Pancreas (tissue), 10 donors: ENCODE data around the gene SLC9A8. TPM values are rescaled to one million over a fixed set of nuclear protein-coding genes. Genes with fewer than 3 reads are reported as not detected.
A peak's percentile ranks its signal among the peaks of the same experiment; 100 is the strongest.

Experiments
- ATAC-seq, 4 donors: fragments of 200-7000 bp; cut with Tn5 transposase; one replicate each; pipeline versions ENCODE4 v1.8.0 to v1.9.1; 2020; ENCODE audit warnings: mild to moderate bottlenecking in 4 of 4, moderate library complexity in 4 of 4
- DNase-seq, 6 donors: peaks; one replicate each; pipeline ENCODE4 v3.0.0-alpha.2; 2020
- FAIRE-seq: peaks from 2 replicates; lab custom pipeline; 2012; peaks lifted over from hg19 to GRCh38; lab: Jason Lieb, UNC
- H3K27ac ChIP-seq, 4 donors: fragments of 200-600 bp; sonication (generic); 1 replicate in 3 of 4; 2 replicates in 1 of 4; pipeline versions ENCODE4 v1.5.0 to v1.8.0; 2020
- H3K27me3 ChIP-seq, 4 donors: fragments of 200-600 bp; one replicate each; pipeline ENCODE4 v1.8.0; 2021
- H3K36me3 ChIP-seq, 3 donors: fragments of 200-600 bp; sonication (generic) in 1 of 3; one replicate each; pipeline versions ENCODE4 v1.5.0 to v1.8.0; 2020 to 2021
- H3K4me1 ChIP-seq, 3 donors: fragments of 200-600 bp; one replicate each; pipeline ENCODE4 v1.8.0; 2021
- H3K4me3 ChIP-seq, 4 donors: fragments of 200-600 bp; sonication (generic) in 2 of 4; one replicate each; pipeline versions ENCODE4 v1.5.0 to v1.8.0; 2020 to 2021
- H3K9me3 ChIP-seq, 4 donors: fragments of 200-600 bp; one replicate each; pipeline ENCODE4 v1.8.0; 2021
- CTCF ChIP-seq, 4 donors: fragments of 200-600 bp; sonication (generic) in 3 of 4; IDR thresholded peaks; one replicate each; pipeline versions ENCODE4 v1.5.0 to v1.8.0; 2021; ENCODE audit warnings: antibody characterized with exemption in 4 of 4
- WGBS, 2 donors: extraction: QIAGEN DNeasy Blood & Tissue Kit; methylation state at CpG; one replicate each; pipeline ENCODE4 v1.1.7; 2013; 5-methylcytosine and 5-hydroxymethylcytosine counted together
- intact Hi-C, 3 donors: fragments of 100-400 bp; cut with DNase I; formaldehyde crosslinking; loops; one replicate each; pipeline versions ENCODE4 v1.11.1 to v1.14.2; 2022
- polyA plus RNA-seq, 2 donors: library from polyadenylated mRNA; stranded (reverse); fragments of 200-250 nt; gene quantifications; one replicate each; pipeline ENCODE4 v1.2.3, GENCODE V29; 2013
- total RNA-seq, 6 donors: library from RNA; stranded (reverse); fragmentation: NEBNext Ultra II Directional in 4 of 6; extraction: Animal tissue kit (Norgen Biotek cat#: 25700) in 4 of 6; gene quantifications; one replicate each; pipeline versions ENCODE4 v1.2.1 to v1.2.4, GENCODE V29; 2021 to 2023
- donor health status: healthy with polysubstance abuse.
- donor health status: DM: no; HTN: no; CAD: no; lungs with moderate emphysema.
- donor health status: DM: no; HTN: no; CAD: no.
- donor health status: control.
- donor health status: control.
- donor health status: Bipolar disorder and iron deficiency.
- donor health status: DM: yes; HTN: yes; CAD: no.
- donor health status: DM: no; HTN: no; CAD: no.
- donor health status: DM: no; HTN: no; CAD: no.
- donor health status: DM: yes; HTN: yes; CAD: no.

The SLC9A8 gene
- total and polyA plus RNA-seq, 8 donors = 4.8 to 9.9 (median 6.8) TPM

DNA sequence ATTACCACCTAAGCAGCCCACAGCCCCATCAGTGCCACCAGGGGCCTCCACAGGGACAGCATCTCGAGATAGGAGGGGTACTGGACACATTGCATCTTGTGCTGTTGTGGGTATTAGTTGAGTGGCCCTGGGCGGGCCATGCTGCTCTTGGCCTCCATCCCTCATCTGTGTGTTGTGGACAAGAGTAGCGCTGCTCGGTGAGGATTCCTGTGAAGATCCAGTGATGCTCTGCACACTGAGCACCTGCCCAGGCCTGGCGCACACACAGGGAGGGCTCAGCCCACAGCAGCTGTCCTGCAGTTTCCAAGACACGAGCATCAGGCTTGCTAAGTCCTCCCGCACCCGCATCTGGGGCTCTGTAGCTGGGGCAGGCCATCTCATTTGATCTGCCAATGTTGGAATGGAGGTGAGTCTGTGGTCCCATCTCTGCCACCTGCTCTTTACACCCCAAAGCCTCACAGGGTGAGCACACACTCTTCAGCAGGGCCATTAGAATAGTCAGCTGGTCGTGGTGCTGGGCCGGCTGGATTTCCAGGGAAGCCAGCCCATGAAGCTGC is 70.7 kb downstream of the SLC9A8 start:
- FAIRE-seq = no peak
- H3K36me3 ChIP-seq = peaks cover 0 to 26% (median 0%) of the 10 kb centered on the region in 3 donors
- intact Hi-C loops = no loop called here
- 93 to 95% methylated on average over 10 of the region's 10 CpGs for WGBS, 2 donors
- TF ChIP-seq CTCF (IDR thresholded peaks at IDR 0.05) = no peak
- no peak overlapping the region for H3K27ac ChIP-seq
- H3K4me3 ChIP-seq = no peak overlapping the region
- no peaks in the 10 kb centered on the region for H3K27me3 ChIP-seq
- H3K4me1 ChIP-seq = no peaks in the 10 kb centered on the region
- DNase-seq = peak in 1 of 6 donors; percentile 42
- H3K9me3 ChIP-seq = no peaks in the 10 kb centered on the region
- no peak for ATAC-seq

- no peak overlapping the region for H3K27ac ChIP-seq
- no peaks in the 10 kb centered on the region for H3K27me3 ChIP-seq
- no peak for TF ChIP-seq CTCF (IDR thresholded peaks at IDR 0.05)
- H3K4me3 ChIP-seq = no peak overlapping the region
- WGBS, 2 donors = 95 to 96% methylated on average over 16 of the region's 16 CpGs
- intact Hi-C loops = no loop called here
- DNase-seq = no peak
- no peaks in the 10 kb centered on the region for H3K9me3 ChIP-seq
- no peak for ATAC-seq
- peaks cover 0 to 26% (median 0%) of the 10 kb centered on the region in 3 donors for H3K36me3 ChIP-seq
- H3K4me1 ChIP-seq = peaks cover 14 to 19% (median 17%) of the 10 kb centered on the region in 3 donors
- FAIRE-seq = no peak
These were observed 73.1 kb downstream of the SLC9A8 start for GRCh38 chr20:49885558-49886332.

GRCh38 chr20:49886571-49887213 is 74.1 kb downstream of the SLC9A8 start:
- 51 to 59% methylated on average over 30 of the region's 30 CpGs for WGBS, 2 donors
- intact Hi-C loops = no loop called here
- Histone ChIP-seq H3K36me3 (peaks cover 0 to 19% (median 0%) of the 10 kb centered on the region in 3 donors), H3K27ac (peak overlapping the region in 2 of 4 donors; percentile 28 to 41), H3K4me3 (no peak overlapping the region), H3K27me3 (no peaks in the 10 kb centered on the region), H3K9me3 (no peaks in the 10 kb centered on the region), H3K4me1 (peaks cover 14 to 19% (median 17%) of the 10 kb centered on the region in 3 donors)
- ATAC-seq (peak in 2 of 4 donors; percentile 3 to 10), DNase-seq (no peak), FAIRE-seq (no peak)
- no peak for TF ChIP-seq CTCF (IDR thresholded peaks at IDR 0.05)

- ATAC-seq (peak in 3 of 4 donors; percentile 2 to 9 (median 4)), FAIRE-seq (no peak), DNase-seq (peak in 1 of 6 donors; percentile 57)
- Histone ChIP-seq H3K36me3 (peaks cover 0 to 19% (median 0%) of the 10 kb centered on the region in 3 donors), H3K4me3 (no peak overlapping the region), H3K27me3 (no peaks in the 10 kb centered on the region), H3K4me1 (peaks cover 14 to 19% (median 17%) of the 10 kb centered on the region in 3 donors), H3K9me3 (no peaks in the 10 kb centered on the region), H3K27ac (peak overlapping the region in 2 of 4 donors; percentile 28 to 41)
- intact Hi-C loops = no loop called here
- 81% methylated on average over 32 of the region's 32 CpGs for WGBS, 2 donors
- no peak for TF ChIP-seq CTCF (IDR thresholded peaks at IDR 0.05)
These were observed 74.9 kb downstream of the SLC9A8 start for GRCh38 chr20:49887251-49888211.
